HL-60 (cell line): ENCODE results near the gene MT1X.

Source experiments
- DNase-seq, 2 experiments: peaks; one replicate each; pipeline ENCODE4 v3.0.0-alpha.2; 2010 to 2020; ENCODE audit warnings: low read depth in 1 of 2, low spot score in 1 of 2
- H3K27ac ChIP-seq: fragments of 250-450 bp; sonication (Bioruptor Pico); replicated peaks from 2 replicates; pipeline ENCODE4 v1.5.1; 2020; ENCODE audit warnings: mild to moderate bottlenecking, moderate library complexity
- H3K27me3 ChIP-seq: fragments of 250-450 bp; sonication (Bioruptor Pico); 2 replicates; pipeline ENCODE4 v1.5.1; 2021; ENCODE audit warnings: mild to moderate bottlenecking, moderate library complexity; ENCODE audit not compliant: insufficient read depth, poor library complexity, severe bottlenecking
- H3K4me3 ChIP-seq: replicated peaks from 2 replicates; pipeline ENCODE4 v1.5.1; 2011; ENCODE audit warnings: mild to moderate bottlenecking, control low read depth, low read length; ENCODE audit not compliant: insufficient read depth
- CTCF ChIP-seq: IDR thresholded peaks from one replicate; pipeline ENCODE4 v1.5.1; 2011; ENCODE audit warnings: low read length, control low read depth, inconsistent platforms; ENCODE audit not compliant: insufficient read depth
- GABPA ChIP-seq: IDR thresholded peaks from 2 replicates; pipeline ENCODE4 v1.6.1; 2012; ENCODE audit warnings: low read depth
- POLR2AphosphoS5 ChIP-seq: IDR thresholded peaks from 2 replicates; pipeline ENCODE4 v1.6.1; 2012; ENCODE audit warnings: low read depth
- REST ChIP-seq: IDR thresholded peaks from 2 replicates; pipeline ENCODE4 v1.6.1; 2012; ENCODE audit warnings: low read depth; ENCODE audit not compliant: insufficient replicate concordance
- SPI1 ChIP-seq: IDR thresholded peaks from 2 replicates; pipeline ENCODE4 v1.6.1; 2012; ENCODE audit warnings: low read depth, mild to moderate bottlenecking, borderline replicate concordance

Gene MT1X

GRCh38 chr16:56701534-56701933, 19.3 kb downstream of the MT1X start:
- Histone ChIP-seq H3K27me3 (no peaks in the 10 kb centered on the region), H3K4me3 (no peak overlapping the region), H3K27ac (no peak overlapping the region)
- no peak for DNase-seq
- no peak for TF ChIP-seq GABPA
- TF ChIP-seq REST = no peak
- TF ChIP-seq POLR2AphosphoS5 = no peak
- TF ChIP-seq SPI1 = no peak
- no peak for TF ChIP-seq CTCF

- DNase-seq = no peak
- H3K27me3 ChIP-seq = no peaks in the 10 kb centered on the region
- no peak for TF ChIP-seq CTCF
- TF ChIP-seq SPI1 = no peak
- TF ChIP-seq POLR2AphosphoS5 = no peak
- TF ChIP-seq GABPA = no peak
- TF ChIP-seq REST = no peak
- no peak overlapping the region for H3K27ac ChIP-seq
- H3K4me3 ChIP-seq = no peak overlapping the region
These were observed 20.6 kb downstream of the MT1X start for GRCh38 chr16:56702836-56703235.

- H3K27me3 ChIP-seq = no peaks in the 10 kb centered on the region
- DNase-seq = no peak
- TF ChIP-seq SPI1 (no peak), POLR2AphosphoS5 (no peak), REST (no peak), CTCF (no peak), GABPA (no peak)
- H3K4me3 ChIP-seq = no peak overlapping the region
- no peak overlapping the region for H3K27ac ChIP-seq
These were observed 26.5 kb downstream of the MT1X start for GRCh38 chr16:56708525-56709442.
